DOHH2 (cell line): ENCODE data around the gene GRID1.

ENCODE experiments used
- EZH2phosphoT487 ChIP-seq: fragments of 200-600 bp; sonication (generic); IDR thresholded peaks from 2 replicates; pipeline ENCODE4 v1.6.1; 2017; ENCODE audit warnings: borderline replicate concordance, mild to moderate bottlenecking, antibody characterized with exemption, low read length, moderate library complexity, mixed read lengths
- TF ChIP-seq, protein P1 (sequence below): fragments of 200-600 bp; sonication (generic); IDR thresholded peaks from one replicate; pipeline ENCODE4 v1.5.1; 2014; ENCODE audit warnings: antibody characterized with exemption, mild to moderate bottlenecking, low read depth, low read length; ENCODE audit not compliant: poor library complexity, severe bottlenecking

DNA sequence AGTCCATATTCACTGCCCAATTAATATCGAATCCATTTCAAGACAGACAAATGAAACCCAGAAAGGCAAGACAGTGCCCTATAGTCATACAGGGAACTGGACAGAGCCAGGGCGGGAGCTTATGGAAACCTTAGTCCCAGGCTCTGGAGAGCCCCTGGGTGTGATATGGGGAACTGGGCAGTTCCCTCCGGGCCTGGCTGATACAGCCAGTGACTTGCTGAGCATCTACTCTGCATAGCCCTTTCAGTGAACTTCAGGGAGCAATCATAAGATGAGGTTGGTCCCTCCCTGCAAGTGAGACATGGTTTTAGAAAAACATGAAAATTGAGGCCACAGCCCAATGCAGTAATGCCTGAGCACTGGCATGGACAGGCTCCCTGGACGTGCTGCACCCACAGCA lies 241.9 kb downstream of the GRID1 start:
- TF ChIP-seq, protein P1, sequence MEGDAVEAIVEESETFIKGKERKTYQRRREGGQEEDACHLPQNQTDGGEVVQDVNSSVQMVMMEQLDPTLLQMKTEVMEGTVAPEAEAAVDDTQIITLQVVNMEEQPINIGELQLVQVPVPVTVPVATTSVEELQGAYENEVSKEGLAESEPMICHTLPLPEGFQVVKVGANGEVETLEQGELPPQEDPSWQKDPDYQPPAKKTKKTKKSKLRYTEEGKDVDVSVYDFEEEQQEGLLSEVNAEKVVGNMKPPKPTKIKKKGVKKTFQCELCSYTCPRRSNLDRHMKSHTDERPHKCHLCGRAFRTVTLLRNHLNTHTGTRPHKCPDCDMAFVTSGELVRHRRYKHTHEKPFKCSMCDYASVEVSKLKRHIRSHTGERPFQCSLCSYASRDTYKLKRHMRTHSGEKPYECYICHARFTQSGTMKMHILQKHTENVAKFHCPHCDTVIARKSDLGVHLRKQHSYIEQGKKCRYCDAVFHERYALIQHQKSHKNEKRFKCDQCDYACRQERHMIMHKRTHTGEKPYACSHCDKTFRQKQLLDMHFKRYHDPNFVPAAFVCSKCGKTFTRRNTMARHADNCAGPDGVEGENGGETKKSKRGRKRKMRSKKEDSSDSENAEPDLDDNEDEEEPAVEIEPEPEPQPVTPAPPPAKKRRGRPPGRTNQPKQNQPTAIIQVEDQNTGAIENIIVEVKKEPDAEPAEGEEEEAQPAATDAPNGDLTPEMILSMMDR = no peak
- no peak for TF ChIP-seq EZH2phosphoT487
